Fibroblast of gingiva (primary cell): ENCODE measurements around the gene G6PC3.
"Not testable (repeated sequence)": the region's sequence is repeated elsewhere in the genome, so short reads cannot be mapped to it uniquely, and the experiment has no call there.

Experiments
- DNase-seq: peaks from one replicate; pipeline ENCODE4 v3.0.0-alpha.2; 2011; ENCODE audit warnings: low read depth

Gene G6PC3

DNA sequence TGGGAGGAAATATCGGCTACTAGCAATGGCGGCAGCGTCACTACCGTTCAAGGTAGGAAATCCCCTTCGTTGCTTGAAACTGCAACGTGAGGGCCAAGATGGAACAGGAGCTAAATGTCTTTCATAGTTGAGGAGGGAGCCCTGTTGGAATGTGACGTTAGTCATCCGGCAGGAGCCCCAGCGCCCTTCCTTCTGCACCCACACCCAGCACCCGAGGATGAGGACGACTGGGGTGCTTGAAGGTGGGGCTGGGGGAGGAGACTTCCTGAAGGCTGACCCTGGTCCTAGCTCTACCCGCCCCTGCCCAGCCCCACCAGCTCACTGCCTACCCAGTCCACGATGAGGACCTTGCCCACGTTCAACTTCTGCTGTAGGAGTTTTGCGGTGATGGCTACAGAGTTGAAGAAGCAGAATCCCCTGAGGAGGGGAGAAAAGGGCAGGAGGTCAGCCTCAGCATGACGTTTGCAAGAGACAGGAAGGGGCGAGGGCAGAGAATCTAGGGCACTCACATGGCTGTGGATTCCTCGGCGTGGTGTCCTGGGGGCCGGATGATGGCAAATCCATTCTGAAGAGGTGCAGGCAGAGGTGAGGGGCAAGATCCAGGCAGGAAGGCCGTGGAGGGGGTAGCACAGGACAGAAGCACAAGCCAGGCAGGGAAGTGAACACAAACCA is 11.9 kb downstream of the G6PC3 start:
- no peak for DNase-seq

DNA sequence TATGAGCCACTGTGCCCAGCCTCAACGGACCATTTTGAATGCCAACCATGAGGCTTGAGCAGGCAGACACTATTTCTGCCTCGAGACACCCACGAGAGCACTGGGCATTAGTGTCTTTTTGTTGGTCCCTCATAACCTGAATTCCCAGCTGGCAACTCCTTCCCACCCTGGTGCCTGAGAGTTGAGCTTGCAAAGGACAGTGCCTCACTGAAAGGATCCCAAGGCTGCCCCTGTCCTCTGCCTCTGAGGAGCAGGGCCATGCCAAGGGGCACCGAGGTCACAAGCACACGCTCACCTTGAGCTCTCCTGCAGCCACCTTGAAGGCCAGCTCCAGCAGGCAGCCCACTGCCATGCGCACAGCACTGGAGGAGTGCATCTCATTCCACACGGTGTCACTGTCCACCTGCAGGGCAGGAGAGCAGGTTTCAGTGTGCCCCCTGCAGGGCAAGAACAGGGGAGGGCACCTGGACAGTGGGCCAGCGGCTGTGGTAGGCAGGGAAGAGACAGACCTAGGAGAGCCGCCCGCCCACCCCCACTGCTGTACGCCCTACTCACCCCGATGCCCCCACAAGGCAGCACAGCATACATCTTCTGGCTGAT is 12.8 kb downstream of the G6PC3 start:
- DNase-seq: no peak

GRCh38 chr17:44084131-44084538 is 13.6 kb downstream of the G6PC3 start:
- DNase-seq: no peak

- DNase-seq: no peak
Observed at GRCh38 chr17:44084921-44085320, 14.4 kb downstream of the G6PC3 start.

DNA sequence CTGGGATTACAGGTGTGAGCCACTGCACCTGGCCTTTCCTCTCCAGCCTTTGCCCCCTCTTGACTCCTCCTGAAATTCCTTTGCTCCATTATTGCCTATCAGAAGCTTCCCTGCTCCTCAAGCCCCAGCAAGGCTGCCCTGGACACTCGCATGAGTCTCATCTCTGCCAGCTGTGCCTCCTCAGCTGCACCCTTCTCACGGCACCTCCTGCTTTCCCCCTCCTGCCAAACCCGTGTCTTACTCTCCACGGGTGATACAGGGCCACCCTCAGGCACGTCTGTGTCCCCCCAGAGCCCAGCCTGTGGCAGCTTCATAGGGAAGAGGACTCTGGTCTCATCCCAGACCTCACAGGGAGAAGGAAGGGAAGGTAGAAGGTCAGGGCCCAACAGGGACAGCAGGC is 15.4 kb downstream of the G6PC3 start:
- DNase-seq: no peak

DNA sequence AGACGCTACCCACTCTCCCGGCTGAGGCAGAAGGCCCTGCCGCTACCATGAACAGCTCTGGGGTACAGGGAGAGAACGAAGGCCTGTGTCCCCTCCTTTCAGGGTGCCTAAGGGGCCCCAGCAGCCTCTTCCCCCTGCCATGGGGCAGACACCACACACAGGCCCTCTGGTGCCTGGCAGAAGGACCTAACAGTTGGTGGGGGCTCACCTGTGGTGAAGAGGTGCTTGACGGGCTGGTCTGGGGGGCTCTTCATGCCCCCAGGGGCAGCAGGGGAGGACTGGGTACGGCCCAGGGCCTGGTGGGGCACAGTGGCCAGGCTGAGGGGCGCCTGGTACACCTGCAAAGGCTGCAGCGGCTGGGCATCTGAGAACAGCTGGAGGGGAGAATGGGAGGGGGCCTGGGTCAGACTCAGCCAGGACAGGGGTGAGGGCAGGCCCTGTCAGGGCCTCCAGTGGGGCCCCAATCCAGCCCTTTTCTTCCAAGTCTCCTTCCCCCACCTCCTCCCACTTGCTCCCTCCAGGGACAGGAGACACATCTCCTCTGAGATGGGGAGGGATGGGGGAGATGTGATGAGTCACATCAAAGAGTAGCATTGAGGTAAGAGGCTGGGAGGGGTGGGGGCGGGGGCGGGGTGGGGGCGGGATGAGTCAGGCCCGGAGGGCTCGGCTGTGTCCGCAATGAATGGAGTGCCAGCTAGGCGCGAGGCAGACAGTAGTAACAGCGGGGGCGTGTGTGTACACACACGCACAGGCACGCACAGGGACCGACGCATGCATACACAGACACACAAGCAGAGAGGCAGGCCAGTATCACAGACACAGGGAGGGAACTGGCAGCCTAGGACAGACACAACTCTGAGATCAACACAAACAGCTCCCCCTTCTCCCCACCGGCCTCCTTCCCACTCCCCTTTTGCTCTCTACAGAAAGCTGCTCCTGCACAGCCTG is 16.1 kb downstream of the G6PC3 start:
- DNase-seq: peak; percentile 76

DNA sequence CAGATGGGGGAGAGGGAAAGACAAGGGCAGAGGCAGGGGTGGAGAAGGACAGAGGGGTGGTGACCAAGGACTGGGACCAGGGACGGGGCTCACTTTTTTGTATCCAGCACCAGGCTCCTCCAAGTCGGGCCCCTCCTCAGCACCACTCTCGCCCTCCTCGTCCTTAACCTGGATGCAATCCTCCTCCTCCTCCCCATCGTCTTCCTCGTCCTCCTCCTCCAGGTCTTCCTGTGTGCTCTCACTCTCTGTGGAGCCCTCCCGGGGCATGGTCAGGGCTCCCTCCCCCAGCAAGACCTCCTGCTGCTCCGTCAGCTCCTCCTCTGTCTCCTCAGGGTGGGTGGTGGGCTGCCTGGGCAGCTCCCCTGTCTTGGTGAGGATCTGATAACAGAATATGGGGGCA is 16.8 kb downstream of the G6PC3 start:
- no peak for DNase-seq

DNA sequence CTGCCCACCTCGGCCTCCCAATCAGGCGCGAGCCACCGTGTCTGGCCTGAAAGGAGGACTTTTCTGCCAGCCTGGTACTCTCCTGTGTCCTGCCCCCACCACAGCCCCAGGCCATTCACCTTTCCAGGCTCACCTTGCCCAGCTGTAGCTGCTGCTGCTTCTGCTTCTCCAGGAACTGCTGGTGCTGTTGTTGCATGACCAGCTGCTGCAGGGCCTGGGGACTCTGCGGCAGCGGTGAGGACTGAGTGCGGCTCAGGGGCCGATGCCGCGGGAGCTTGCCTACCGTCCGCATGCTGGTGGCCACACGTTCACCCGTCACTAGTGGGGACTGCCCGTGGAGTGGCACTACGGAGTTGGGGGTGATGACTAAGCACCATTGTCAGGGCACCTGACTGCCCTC is 17.7 kb downstream of the G6PC3 start:
- DNase-seq: no peak

GRCh38 chr17:44091200-44091997 is 20.9 kb downstream of the G6PC3 start:
- no peak for DNase-seq

GRCh38 chr17:44092051-44092450 is 21.5 kb downstream of the G6PC3 start:
- DNase-seq: no peak

- DNase-seq: no peak
Observed at GRCh38 chr17:44093231-44093900, 22.8 kb downstream of the G6PC3 start.

- no peak for DNase-seq
Observed at GRCh38 chr17:44094701-44095387, 24.3 kb downstream of the G6PC3 start.

GRCh38 chr17:44095388-44095646 is 24.8 kb downstream of the G6PC3 start:
- DNase-seq: no peak

- peak; percentile 86 for DNase-seq
Observed at GRCh38 chr17:44095647-44096496, 25.3 kb downstream of the G6PC3 start.

DNA sequence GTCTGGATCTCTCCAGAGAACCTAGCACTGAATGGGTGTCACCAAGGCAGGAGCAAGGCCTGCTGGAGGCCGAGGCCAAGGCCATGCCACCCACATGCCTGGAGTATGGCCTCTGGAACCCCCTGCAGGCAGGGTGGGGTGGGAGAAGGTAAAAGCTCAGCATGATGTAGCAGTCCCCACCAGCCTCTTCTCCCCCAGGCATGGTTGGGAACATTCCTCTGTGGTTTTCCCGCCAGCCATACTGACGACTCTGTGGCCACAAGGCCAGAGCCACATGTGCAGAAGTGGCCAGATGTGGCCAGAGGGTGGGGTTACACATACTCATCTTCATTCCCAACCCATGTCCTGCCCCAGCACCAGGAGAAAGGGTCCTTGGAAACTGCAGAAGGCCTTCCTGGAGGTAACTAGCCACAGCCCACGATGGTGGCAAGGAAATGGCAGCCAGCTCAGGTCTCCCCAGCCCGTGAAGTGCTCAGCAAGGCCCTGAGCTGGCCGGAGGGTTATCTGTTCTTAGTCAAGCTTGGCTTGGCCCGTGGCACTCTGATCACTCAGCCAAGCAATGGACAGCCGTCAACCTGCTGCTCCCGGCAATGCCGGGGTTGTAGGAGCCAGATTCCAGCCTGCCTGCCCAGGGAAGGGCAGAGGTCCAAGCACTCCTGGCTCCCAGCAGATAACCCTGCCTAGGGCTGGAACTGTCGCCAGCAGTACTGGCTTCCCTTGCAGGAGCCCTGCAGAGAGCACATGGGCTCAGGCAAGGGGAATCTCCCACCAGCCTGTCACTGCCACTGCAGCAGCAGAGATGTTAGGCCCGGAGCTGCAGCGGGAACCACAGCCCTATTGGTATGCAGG is 26.8 kb downstream of the G6PC3 start:
- peak; percentile 80 for DNase-seq

DNA sequence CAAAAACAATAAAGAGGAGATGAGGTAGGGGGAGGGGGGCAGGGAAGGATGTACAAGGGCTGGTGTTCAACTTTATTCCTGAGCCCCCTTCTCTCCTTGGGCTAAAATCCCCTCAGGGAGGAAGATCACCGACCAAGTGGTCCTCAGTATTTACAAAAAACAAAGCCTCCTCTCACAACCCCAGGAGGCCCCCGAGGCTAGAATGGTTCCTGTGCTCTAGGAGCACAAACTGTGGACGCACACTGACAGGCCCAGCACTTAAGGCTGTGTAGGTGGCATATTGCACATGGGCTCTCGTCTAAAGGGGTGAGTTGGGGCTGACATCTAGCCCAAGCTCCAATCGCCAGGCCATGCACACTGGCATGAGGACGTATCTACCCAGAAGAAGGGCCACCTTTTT is 31.3 kb downstream of the G6PC3 start:
- not testable (repeated sequence) for DNase-seq

DNA sequence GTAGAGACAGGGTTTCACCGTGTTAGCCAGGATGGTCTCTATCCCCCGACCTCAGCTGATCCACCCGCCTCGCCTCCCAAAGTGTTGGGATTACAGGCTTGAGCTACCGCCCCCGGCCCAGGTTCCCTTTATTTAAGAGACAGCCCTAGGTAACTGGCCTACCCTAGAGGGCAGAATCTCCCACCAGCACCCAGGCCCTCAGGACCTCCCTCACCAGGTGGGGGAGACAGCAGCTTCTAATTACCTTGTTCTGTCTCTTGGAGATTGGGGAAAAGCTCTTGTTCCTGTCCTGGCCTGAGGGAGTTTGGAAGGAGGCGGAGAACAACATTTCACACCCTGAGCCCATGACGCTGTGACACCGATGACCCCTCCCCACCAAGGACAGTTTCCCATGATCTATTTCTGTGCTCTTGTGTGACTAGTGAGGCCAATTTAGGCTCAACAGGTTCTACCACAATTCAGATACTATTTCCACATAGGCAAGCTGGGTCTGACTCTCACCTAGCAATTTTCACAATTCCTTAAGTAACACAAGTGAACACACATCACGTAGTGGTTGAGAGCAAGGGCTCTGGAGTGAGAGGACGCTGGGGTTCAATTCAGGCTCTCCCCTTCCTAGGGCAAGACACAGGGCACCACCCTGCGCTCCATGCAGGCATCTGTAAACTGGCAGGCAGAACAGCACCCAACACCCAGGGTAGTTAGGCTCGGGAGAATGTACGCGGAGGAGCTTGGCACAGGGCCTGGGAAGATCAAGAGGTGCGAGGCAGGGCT is 32.5 kb downstream of the G6PC3 start:
- no peak for DNase-seq

GRCh38 chr17:44105483-44105882 is 34.9 kb downstream of the G6PC3 start:
- no peak for DNase-seq

DNA sequence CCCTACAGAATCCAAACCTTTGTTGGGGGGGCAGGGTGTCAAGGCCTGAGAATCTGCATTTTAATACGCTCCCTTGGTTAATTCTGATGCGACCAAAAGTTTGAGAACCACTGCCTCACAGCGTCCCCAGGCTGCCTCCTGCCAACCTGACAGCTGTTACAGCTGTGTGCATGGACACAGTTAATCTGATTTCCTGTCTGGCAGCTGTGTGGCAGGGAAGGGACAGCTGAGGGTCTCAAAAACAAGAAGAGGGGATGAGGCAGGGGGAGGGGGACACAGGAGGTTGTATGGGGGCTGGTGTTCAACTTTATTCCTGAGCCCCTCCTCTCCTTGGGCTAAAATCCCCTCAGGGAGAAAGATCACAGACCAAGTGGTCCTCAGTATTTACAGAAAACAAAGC is 35.4 kb downstream of the G6PC3 start:
- no peak for DNase-seq
